Measurements from ENCODE around the gene TBC1D22B.

The TBC1D22B gene

DNA sequence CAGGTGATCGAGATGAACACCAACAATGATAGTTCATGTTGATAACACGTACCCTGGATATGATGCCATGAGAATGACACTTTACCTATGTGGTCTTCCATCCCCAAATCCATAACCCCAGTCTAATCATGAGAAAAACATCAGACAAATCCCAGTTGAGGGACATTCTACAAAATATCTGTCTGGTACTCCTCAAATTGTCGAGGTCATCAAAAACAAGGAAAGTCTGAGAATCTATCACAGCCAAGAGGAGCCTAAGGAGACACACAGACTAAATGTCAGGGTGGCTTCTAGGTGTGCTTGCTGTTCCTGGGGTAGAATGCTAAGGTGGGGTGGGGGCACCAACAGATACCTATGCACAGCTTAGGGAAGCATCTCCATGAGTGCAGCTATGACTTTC is 93.5 kb downstream of the TBC1D22B start:
- TF ChIP-seq TAF1 (IDR thresholded peaks at IDR 0.05; ENCODE audit: borderline replicate concordance, low read depth, low read length) (no peak), POLR2A (IDR thresholded peaks at IDR 0.05; ENCODE audit: low read depth, low read length) (no peak), POLR2AphosphoS5 (IDR thresholded peaks at IDR 0.05; ENCODE audit: low read depth, low read length) (no peak)
- no peak for FAIRE-seq
- no peak for DNase-seq (ENCODE audit: insufficient read length)

DNA sequence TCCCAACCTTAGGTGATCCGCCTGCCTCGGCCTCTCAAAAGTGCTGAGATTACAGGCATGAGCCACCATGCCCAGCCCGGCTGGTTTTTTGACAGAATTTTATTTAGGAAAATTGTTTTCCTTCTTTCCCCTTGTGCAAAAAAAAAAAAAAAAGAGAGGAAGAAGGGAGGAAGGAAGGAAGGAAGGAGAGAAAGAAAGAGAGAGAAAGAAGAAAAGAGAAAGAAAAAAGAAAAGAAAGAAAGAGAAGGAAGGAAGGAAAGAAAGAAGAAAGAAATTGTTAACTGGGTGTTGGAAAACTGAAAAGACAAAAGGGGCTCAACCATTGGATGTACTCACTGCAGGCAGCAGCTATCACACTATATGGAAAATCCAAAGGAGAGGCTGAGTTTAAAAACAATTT is 94.8 kb downstream of the TBC1D22B start:
- DNase-seq (ENCODE audit: insufficient read length) (no peak), FAIRE-seq (no peak)
- TF ChIP-seq POLR2A (IDR thresholded peaks at IDR 0.05; ENCODE audit: low read depth, low read length) (no peak), TAF1 (IDR thresholded peaks at IDR 0.05; ENCODE audit: borderline replicate concordance, low read depth, low read length) (no peak)

DNA sequence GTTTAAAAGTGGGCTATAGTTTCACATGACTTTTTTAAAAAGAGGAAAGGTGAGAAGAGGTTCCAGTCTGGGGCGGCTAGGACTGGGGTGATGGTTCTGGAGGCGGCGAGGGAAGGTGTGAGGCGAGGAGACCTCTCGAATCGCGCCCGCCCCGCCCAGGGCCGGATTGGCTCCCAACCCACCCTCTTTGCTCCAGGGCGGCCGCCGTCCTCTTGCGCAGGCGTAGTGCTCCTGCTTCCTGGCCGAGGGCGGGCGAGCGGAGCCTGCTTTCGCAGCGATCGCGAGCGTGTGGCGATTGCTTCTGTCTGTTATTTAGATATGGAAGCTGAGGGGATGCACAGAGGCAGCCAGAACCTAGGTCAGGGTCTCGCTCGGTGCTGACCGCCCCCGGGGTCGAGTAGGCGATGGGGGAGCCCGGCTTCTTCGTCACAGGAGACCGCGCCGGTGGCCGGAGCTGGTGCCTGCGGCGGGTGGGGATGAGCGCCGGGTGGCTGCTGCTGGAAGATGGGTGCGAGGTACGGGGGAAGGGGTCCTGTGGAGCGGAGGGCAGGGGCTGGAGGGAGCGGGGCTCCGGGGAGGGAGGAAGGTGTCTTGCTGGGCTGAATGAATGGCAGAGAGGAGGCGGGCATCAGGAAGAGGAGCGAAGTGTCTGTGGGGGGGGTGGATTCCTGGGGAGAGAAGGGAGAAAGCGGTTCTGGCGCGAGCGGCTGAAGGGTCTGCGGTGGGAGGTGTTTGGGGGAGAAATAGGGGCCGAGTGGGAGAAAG is 96.4 kb downstream of the TBC1D22B start, which contains the start of gene RNF8:
Gene RNF8 (plus strand): TSS at position 223 of the 765 bp plus-strand sequence. CDS start 182 bp downstream, at position 405.
- DNase-seq (ENCODE audit: insufficient read length): peak; percentile 99
- FAIRE-seq: peak; percentile 98
- TF ChIP-seq TAF1 (IDR thresholded peaks at IDR 0.05; ENCODE audit: borderline replicate concordance, low read depth, low read length): peak; percentile 70
- TF ChIP-seq POLR2AphosphoS5 (IDR thresholded peaks at IDR 0.05; ENCODE audit: low read depth, low read length): peak; percentile 46; the same call in 1 of the 2 replicates
- peak; percentile 69 for TF ChIP-seq POLR2A (IDR thresholded peaks at IDR 0.05; ENCODE audit: low read depth, low read length)

DNA sequence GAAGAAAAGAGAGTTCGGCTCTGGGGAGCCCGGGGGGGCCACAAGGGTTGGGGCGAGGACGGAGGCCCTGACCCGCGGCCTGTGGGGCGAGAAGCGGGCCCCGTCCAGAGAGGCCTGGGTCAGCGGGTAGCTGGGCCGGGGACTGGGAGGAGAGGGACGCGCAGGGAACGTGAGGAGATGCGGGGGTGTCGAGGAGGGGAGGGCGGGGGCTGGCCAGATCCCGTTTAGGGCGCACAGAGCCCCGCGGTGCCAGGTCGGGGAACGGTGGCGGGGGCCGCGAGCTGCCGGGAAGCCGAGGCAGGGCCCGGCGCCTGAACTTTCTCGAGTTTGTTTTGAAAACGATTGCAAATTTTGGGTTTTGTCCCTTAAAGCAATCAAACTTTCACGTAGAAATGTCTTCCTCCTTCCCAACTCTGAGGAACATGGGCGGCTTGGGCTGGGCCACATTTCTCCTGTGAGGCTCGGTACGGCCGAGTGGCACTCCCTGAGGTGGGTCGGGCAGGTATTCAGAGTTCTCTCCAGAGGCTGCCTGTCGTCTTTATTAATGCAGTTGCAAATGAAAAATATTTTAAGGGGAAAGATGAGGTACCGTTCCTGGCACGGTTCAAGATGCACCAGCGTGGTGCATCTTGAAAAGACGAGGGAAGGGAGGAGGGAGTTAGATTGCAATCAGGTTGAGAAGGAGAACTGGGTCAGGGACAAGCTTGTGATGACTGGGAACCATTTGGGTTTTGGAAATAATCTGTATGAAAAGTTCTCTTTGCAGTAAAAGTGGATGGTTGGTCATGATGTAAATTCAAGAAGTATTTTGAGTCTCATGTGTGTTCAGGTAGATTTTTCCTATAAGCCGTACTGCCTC is 97.2 kb downstream of the TBC1D22B start:
- TF ChIP-seq POLR2AphosphoS5 (IDR thresholded peaks at IDR 0.05; ENCODE audit: low read depth, low read length) (no peak), TAF1 (IDR thresholded peaks at IDR 0.05; ENCODE audit: borderline replicate concordance, low read depth, low read length) (no peak), POLR2A (IDR thresholded peaks at IDR 0.05; ENCODE audit: low read depth, low read length) (no peak)
- peak; percentile 49 for DNase-seq (ENCODE audit: insufficient read length)
- peak; percentile 27 for FAIRE-seq

DNA sequence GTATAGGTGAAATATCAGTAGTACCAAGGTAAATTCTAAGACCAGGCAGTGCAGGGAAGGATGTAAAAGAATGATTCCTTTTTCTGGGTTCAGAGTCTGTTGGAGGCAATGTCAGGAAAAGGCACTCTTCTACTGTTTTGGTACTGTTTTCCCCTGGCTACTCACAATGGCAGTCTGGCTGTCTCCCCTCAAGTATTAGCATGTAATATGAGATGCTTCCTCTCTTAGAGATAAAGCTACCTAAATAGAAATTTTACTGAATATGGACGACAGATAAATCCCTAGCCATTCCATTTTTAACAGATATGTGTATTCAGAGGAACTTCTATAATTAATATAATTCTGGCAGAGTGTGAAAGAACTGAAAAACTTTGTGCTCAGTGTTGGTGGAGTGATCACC is 99.7 kb downstream of the TBC1D22B start:
- DNase-seq (ENCODE audit: insufficient read length): no peak
- TF ChIP-seq POLR2A (IDR thresholded peaks at IDR 0.05; ENCODE audit: low read depth, low read length): no peak
- TF ChIP-seq POLR2AphosphoS5 (IDR thresholded peaks at IDR 0.05; ENCODE audit: low read depth, low read length): no peak

DNA sequence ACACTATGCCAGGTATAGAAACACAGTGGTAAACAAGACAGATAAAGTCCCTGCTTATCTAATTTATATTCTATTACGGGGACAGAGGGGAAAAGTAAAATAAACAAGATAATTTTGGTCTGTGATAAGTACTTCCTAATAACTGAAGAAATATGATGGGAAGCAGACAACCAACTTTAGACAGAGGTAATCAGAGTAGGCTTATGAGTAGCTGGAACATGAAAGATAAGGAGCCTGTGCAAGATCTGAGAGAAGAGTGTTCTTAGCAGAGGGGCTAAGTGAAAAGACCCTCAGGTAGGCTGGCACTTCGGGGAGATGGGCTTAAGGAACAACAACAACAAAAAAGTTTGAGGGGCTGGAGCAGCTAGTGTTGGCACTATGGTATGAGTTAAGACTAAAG is 100.3 kb downstream of the TBC1D22B start:
- DNase-seq (ENCODE audit: insufficient read length) (no peak), FAIRE-seq (no peak)
- TF ChIP-seq POLR2AphosphoS5 (IDR thresholded peaks at IDR 0.05; ENCODE audit: low read depth, low read length): no peak
- TF ChIP-seq TAF1 (IDR thresholded peaks at IDR 0.05; ENCODE audit: borderline replicate concordance, low read depth, low read length): no peak
- TF ChIP-seq POLR2A (IDR thresholded peaks at IDR 0.05; ENCODE audit: low read depth, low read length): no peak

More for the DNA sequence above, 99.7 kb downstream of the TBC1D22B start:
- FAIRE-seq: no peak

DNA sequence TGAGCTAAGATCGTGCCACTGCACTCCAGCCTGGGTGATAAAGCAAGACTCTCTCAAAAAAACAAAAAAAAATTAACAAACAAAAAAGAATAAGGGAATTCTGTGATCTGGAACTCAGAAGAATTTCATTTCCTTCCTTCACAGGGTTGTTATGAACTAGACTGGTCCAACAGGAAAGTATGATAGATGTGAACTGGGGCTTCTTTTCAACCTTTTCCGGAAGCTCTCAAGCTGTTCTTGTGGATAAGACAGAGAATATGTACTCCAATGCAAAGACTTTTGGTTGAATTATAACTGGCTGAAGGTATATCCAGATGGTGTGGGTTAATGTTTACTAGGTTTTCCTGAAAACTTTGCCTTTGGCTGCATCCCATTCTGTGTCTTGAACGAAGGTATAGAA is 101.5 kb downstream of the TBC1D22B start:
- FAIRE-seq (no peak), DNase-seq (ENCODE audit: insufficient read length) (no peak)
- no peak for TF ChIP-seq TAF1 (IDR thresholded peaks at IDR 0.05; ENCODE audit: borderline replicate concordance, low read depth, low read length)

DNA sequence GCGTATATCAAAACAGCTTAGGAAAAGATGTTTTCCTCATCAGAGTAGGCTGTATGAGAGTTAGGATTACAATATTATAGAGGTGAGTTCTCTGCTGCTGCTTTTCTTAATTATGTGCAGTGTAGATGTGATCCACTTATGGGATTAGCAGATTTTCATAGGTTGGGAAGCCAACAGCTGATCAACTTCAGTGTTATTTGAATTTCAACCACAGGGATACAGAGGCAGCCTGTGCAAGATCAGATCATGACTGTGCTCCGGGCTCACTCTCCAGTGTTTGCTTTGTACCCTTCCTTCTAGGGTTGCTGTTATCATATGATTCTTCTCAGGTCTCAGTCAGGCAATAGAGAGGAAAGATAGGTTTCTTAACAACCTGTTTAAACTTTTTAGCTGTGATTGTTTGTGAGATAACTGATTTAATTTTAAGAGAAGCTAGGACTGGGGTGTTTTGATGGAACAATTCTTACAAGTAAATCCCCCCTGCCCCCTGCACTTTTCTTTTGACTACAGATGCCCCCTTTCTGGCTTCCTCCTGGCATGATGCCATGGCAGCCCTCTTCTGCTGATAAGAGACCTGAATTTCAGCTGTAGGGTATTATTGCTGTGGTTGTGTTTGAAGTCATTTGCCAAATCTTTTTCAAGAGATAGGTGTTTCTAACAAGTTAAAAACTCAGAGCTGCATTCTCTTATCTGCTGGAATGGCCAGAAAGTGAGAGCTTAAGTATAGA is 104.7 kb downstream of the TBC1D22B start:
- no peak for DNase-seq (ENCODE audit: insufficient read length)
- TF ChIP-seq POLR2A (IDR thresholded peaks at IDR 0.05; ENCODE audit: low read depth, low read length): no peak
- no peak for TF ChIP-seq TAF1 (IDR thresholded peaks at IDR 0.05; ENCODE audit: borderline replicate concordance, low read depth, low read length)
- no peak for TF ChIP-seq POLR2AphosphoS5 (IDR thresholded peaks at IDR 0.05; ENCODE audit: low read depth, low read length)
- FAIRE-seq: no peak

DNA sequence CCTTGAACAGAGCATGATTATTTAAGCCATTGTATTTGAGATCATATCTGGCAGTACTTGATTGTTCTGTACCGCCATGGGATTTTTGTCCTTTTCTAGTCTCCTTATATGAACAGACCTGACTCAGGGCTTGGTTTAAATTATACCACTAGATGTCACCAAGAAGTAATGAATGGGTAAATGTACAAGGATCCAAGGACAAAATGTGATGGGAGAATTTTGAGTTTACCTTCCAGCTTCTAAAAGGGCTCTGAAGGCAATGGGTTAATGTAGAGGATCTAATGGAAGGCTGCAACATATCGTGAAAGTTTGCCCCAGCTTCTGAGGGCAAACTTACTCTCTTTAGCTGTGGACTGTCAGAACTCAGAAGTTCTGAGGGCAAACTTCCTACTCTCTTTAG is 108.2 kb downstream of the TBC1D22B start:
- DNase-seq (ENCODE audit: insufficient read length) (no peak), FAIRE-seq (no peak)
- TF ChIP-seq TAF1 (IDR thresholded peaks at IDR 0.05; ENCODE audit: borderline replicate concordance, low read depth, low read length) (no peak), POLR2A (IDR thresholded peaks at IDR 0.05; ENCODE audit: low read depth, low read length) (no peak), POLR2AphosphoS5 (IDR thresholded peaks at IDR 0.05; ENCODE audit: low read depth, low read length) (no peak)

DNA sequence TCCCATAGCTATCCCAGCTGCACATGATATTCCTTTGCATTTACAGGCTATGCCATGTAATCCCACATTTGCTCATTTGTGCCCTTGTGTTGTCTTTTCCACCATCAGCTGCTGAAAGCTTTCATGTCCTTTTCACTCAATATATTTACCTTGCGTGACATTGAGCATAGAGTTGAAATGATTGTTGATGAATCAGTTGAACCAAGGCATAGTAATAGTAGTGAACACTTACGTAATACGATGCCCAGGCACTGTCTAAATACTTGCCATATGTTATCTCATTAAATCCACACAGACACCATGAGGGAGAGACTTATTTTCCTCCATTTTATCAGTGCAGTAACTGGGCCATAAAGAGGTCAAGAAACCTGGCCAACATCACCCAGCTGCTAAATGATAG is 109.3 kb downstream of the TBC1D22B start:
- DNase-seq (ENCODE audit: insufficient read length): no peak
- FAIRE-seq: no peak
- TF ChIP-seq POLR2A (IDR thresholded peaks at IDR 0.05; ENCODE audit: low read depth, low read length) (no peak), TAF1 (IDR thresholded peaks at IDR 0.05; ENCODE audit: borderline replicate concordance, low read depth, low read length) (no peak), POLR2AphosphoS5 (IDR thresholded peaks at IDR 0.05; ENCODE audit: low read depth, low read length) (no peak)

DNA sequence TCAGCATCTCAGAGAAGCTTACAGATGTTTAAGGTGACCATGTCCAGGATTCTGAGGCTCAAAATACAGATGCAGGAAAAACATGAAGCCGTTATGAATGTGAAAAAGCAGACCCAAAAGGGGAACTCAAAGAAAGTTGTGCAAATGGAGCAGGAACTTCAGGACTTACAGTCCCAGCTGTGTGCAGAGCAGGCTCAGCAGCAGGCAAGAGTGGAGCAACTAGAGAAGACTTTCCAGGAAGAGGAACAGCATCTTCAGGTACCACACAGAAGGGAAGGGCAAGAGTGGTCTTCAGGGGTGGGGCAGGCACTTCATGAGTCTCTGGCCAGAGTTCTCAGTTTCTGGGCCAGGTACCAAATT is 111.4 kb downstream of the TBC1D22B start:
- no peak for FAIRE-seq
- no peak for DNase-seq (ENCODE audit: insufficient read length)
- no peak for TF ChIP-seq POLR2AphosphoS5 (IDR thresholded peaks at IDR 0.05; ENCODE audit: low read depth, low read length)
- no peak for TF ChIP-seq POLR2A (IDR thresholded peaks at IDR 0.05; ENCODE audit: low read depth, low read length)
- no peak for TF ChIP-seq TAF1 (IDR thresholded peaks at IDR 0.05; ENCODE audit: borderline replicate concordance, low read depth, low read length)

All from GM12892 (cell line).